ENCODE measurements around the gene FERMT3.
A peak's percentile ranks its signal among the peaks of the same experiment; 100 is the strongest.
"Not testable (repeated sequence)": the region's sequence is repeated elsewhere in the genome, so short reads cannot be mapped to it uniquely, and the experiment has no call there.

FERMT3 gene

GRCh38 chr11:64235437-64236161, 29.1 kb downstream of the FERMT3 start:
- no peak for DNase-seq (ENCODE audit: low read depth in 2 of 2)

- DNase-seq (ENCODE audit: low read depth in 2 of 2): no peak
These were observed 31.0 kb downstream of the FERMT3 start for GRCh38 chr11:64237484-64237951.

GRCh38 chr11:64238076-64238475, 31.6 kb downstream of the FERMT3 start:
- DNase-seq (ENCODE audit: low read depth in 2 of 2): no peak

DNA sequence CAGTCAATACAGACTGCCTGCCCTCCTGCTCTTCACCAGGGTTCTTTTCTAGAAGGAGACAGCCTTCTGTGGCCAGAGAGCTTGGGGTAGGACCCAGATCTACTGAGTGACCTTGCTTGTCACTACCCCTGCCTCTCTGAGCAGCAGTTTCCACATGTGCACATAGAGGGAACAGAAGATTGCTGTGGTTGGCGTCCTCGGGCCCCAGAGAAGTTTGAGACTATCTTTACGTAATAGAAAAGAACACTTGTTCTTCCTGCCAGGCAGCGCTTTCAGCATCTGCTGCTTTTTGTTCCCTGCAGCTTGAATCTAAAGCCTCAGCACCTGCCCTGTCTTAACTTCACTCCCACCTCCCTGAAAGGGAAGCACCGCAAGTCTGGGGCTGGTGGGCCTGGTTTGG, 32.5 kb downstream of the FERMT3 start:
- no peak for DNase-seq (ENCODE audit: low read depth in 2 of 2)

- no peak for DNase-seq (ENCODE audit: low read depth in 2 of 2)
These were observed 33.3 kb downstream of the FERMT3 start for GRCh38 chr11:64239662-64240434.

DNA sequence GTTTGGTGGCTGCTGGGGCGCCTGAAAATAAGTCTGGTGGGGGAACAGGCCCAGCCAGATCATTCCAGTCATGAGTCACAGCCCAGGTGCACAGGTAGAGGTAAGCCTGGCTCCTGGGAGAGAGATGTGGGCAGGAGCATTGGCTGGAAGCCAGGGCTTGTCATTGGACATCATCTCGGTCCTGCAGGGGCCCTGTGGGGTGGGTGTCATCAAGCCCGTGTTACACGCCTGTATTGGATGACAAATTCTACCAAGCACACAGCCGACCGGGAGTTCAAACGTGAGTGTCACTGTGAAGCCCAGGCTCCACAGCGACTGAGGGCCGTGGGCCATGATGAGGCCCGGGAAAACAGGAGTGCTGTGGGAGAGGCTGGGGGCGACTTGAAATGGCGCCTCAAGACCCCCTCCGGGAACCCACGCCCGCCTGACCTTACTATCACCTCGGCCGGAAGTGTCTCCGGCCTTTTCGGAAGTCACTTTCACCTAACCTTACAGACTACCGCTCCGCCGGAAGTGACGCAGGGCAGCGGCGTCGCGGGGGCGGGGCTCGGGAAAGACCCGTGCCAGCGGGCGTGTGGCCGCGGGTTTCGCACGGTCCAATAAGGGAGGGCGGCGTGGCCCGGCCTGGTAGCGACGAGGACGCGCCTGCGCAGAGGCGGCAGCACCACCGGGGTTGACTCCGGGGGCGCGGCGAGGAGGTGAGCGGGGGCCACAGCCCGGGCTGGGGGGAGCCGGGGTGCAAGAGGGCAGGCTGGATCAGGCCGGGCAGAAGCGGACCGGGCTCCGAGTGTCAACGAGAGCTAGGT, 34.1 kb downstream of the FERMT3 start, which contains the start of gene FKBP2:
FKBP2 (plus strand) TSS at position 661 of the 806 bp plus-strand sequence. CDS start 1,293 bp downstream, outside the sequence.
- DNase-seq (ENCODE audit: low read depth in 2 of 2): peak; percentile 95 to 96

DNA sequence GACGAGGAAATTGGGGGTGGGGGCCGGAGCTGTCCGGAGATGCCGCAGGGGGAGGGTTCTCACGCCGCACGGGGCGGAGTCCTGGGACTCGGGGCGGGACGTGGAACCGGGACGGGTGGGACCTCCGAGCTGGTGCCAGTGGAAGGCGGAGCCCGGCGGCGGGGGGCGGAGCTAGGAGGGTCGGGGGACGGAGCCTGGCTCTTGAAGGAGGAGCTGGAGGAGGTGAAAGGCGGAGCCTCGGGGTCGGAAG, 34.6 kb downstream of the FERMT3 start:
- peak in 1 of 2 donors; percentile 100 for DNase-seq (ENCODE audit: low read depth in 2 of 2)

DNA sequence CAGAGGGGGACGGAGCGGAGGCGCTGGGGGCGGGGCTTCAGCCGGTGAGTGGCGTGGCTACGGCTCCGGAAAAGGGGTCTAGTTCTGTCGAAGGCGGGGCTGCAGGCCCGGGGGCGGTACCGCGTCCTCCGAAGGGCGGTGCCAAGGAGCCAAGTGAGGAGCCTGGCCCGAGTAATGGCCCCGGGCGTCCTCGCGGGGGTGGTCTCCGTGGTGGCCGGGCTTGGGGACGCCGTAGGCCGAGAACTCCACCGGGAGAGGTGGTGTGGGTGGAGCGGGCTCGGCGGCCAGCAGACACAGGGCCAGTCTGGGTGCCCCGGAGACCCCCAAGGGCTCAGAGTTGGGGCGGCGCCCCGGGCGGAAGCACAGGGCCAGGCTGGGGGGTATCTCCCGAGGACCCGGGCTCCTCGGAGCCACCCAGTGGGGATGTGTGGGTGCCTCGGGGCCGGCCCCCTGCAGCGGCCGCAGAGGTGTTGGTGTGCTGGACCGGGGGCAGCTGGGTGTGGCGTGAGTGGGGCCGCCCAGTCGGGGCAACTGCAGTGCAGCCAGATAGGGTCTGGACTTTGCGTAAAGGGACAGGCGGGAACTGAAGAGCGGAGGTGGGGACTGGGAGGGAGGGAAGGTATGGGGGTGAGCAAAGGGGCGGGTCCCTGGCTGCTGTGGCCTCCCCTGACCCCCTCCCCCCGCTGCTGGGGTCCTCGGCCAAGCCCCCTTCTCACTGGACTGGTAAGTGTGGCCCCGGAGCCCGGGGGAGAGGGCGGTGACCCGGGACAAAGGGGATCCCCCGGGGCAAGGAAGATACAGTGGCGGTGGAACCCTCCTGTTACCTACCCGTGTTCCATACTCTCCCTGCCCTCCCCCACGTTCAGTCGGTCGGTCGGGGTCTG, 35.2 kb downstream of the FERMT3 start:
- DNase-seq (ENCODE audit: low read depth in 2 of 2): peak in 1 of 2 donors; percentile 100

- DNase-seq (ENCODE audit: low read depth in 2 of 2): no peak
These were observed 36.8 kb downstream of the FERMT3 start for GRCh38 chr11:64243236-64243854.

GRCh38 chr11:64244107-64244506, 37.6 kb downstream of the FERMT3 start:
- no peak for DNase-seq (ENCODE audit: low read depth in 2 of 2)

- no peak for DNase-seq (ENCODE audit: low read depth in 2 of 2)
These were observed 38.4 kb downstream of the FERMT3 start for GRCh38 chr11:64244966-64245365.

DNA sequence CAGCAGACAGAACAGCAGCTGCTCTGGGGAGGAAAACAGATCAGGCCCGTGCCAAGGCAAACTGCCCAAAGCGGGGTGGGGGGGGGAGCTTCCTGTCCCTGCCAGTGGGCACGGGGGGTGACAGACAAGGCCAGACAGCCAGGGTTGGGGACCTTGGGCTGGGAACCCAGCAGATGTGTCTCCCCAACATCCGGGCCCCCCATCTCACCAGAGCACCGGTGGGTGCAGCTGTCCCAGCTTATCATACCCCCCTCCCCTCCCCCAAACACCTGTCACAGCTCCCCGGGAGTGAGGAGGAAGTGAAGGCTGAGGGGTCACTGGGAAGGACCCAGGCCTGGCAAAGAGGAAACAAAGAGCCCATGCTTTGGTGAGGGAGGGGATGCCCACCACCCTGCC, 38.9 kb downstream of the FERMT3 start:
- no peak for DNase-seq (ENCODE audit: low read depth in 2 of 2)

- peak; percentile 71 to 74 for DNase-seq (ENCODE audit: low read depth in 2 of 2)
These were observed 39.5 kb downstream of the FERMT3 start for GRCh38 chr11:64245797-64246620.

DNA sequence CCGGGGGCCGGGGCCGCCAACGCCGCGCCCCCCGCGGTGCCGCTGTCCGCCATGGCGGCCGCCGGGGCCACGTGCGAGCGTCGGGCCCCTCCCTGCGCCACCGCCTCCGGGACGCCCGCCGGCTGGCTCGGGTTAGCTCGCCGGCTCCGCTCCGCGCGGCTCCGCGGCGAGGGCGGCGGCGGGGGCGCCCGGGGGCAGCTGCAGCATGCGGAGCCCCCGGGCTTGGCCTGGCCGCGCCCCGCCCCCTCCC, 40.0 kb downstream of the FERMT3 start:
- not testable (repeated sequence) for DNase-seq (ENCODE audit: low read depth in 2 of 2)

DNA sequence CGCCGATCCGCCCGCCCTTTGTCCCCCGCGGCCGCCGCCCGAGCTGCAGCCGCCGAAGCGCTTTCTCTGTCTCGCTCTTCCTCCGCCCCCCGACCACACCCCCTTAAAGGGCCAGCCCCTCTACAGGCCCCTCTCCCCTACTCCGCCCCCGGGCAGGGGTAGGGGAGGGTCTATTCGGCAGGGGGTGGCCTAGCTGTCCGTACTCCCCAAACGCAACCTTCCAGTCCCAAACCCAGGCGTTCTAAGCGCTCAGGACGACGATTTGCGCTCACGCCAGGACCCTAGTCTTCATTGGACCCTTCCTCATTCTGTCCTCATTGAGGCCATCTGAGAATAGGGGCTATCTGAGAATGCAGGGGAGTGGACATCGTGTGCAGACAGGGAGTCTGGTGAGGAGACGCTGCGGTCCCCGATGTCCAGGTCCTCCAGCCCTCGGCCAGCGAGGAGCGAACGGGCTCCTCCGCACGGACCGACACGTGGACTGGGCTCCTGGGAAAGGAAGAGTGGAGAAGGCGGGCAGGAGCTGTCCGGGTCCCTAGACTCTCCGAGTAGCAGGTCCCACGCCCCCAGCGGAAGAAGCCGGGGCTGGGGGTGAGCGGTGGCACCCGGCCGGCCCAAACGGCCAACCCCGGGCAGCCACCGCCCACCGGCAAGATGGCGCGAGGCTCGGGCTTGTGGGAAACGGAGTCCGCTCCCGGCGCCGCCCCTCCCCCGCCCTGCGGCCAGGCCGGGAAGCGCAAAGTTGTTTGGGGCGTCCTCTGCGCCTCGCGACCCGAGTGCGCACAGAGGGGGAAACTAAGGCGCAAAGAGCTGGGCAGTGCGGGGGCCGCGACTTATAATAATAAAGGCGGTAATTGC, 40.6 kb downstream of the FERMT3 start, which contains the start of gene PPP1R14B:
PPP1R14B (minus strand) TSS at position 73 of the 858 bp plus-strand sequence. CDS start 270 bp downstream, outside the sequence.
- peak; percentile 76 to 79 for DNase-seq (ENCODE audit: low read depth in 2 of 2)

DNA sequence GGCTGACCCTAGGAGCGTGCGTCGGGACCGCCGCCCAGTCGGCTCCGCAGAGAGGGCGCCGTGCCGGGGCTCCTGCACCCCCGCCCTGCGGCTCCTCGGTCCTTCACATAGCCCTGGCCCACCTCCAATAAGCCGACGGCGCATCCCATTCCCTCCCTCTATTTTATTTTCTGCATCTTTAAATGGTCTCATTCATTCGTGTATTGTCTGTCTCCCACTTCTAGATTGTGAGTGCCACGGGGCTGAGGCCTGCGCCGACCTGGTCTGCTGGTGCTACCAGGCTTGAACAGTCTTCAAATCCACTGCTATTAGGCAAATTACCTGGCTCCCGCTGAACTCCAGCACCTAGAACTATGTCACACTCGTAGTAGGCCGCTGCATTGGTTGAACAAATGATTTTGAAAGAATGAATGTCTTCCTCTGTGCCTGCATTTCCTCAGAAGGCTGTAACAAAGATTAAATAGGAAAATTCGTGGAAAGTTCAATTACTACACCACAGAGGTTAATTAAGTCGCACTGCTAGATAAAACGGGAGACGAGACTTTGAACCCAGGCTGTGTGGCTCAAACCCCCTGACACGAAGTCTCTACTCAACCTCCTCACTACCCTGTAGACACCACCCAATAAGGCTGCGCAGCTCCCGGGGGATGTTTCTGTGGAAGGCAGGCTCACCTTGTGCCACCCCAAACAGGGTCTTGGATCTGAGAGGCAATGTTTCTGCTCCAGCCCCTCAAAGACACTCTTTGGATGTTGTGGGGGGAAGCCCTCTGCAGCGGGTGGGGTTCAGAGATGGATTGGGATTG, 41.4 kb downstream of the FERMT3 start:
- DNase-seq (ENCODE audit: low read depth in 2 of 2): no peak

DNA sequence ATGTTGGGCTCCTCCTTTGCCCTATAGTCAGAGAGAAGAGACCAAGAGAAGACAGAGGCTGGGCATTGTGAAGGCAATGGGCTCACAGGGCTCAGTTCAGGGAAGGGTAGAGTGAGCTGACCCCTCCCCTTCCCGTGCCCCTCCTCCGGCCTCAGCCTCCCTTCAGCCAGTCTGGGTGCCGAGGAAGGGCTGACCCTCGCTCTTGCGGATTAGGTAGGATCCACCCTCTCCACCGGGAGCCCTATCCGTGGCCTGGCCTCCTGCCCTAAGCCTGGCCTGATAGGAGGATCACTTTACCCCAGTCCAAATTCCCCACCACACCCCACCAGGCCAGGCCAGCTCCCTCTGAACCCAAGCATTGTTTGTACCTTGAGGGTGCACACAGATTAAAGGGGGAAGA, 42.1 kb downstream of the FERMT3 start:
- DNase-seq (ENCODE audit: low read depth in 2 of 2): no peak

GRCh38 chr11:64249038-64249437, 42.5 kb downstream of the FERMT3 start:
- no peak for DNase-seq (ENCODE audit: low read depth in 2 of 2)

Data from activated CD4-positive, alpha-beta T cell treated with anti-CD3 and anti-CD28 coated beads for 24 hours (primary cell).